ENCODE measurements around the gene GREB1L.

GREB1L gene

GRCh38 chr18:21496277-21496835, 254.3 kb downstream of the GREB1L start:
- no peak for DNase-seq

- no peak for DNase-seq
Observed at GRCh38 chr18:21499997-21500396, 258.0 kb downstream of the GREB1L start.

- DNase-seq, result no peak
Observed at GRCh38 chr18:21502661-21503060, 260.6 kb downstream of the GREB1L start.

- DNase-seq, result no peak
Observed at GRCh38 chr18:21507913-21508701, 266.1 kb downstream of the GREB1L start.

GRCh38 chr18:21509062-21509461, 267.0 kb downstream of the GREB1L start:
- DNase-seq, result no peak

- no peak for DNase-seq
Observed at GRCh38 chr18:21513292-21513691, 271.3 kb downstream of the GREB1L start.

GRCh38 chr18:21513741-21514140, 271.7 kb downstream of the GREB1L start:
- DNase-seq, result no peak

GRCh38 chr18:21522530-21522929, 280.5 kb downstream of the GREB1L start:
- DNase-seq, result no peak

- no peak for DNase-seq
Observed at GRCh38 chr18:21525916-21526315, 283.9 kb downstream of the GREB1L start.

- no peak for DNase-seq
Observed at GRCh38 chr18:21526463-21526862, 284.4 kb downstream of the GREB1L start.

GRCh38 chr18:21534327-21534726, 292.3 kb downstream of the GREB1L start:
- no peak for DNase-seq

- no peak for DNase-seq
Observed at GRCh38 chr18:21538230-21538629, 296.2 kb downstream of the GREB1L start.

GRCh38 chr18:21546423-21546822, 304.4 kb downstream of the GREB1L start:
- DNase-seq, result no peak

GRCh38 chr18:21548647-21549046, 306.6 kb downstream of the GREB1L start:
- no peak for DNase-seq

GRCh38 chr18:21550510-21550970, 308.5 kb downstream of the GREB1L start:
- no peak for DNase-seq

GRCh38 chr18:21557607-21558253, 315.7 kb downstream of the GREB1L start:
- DNase-seq, result no peak

GRCh38 chr18:21559195-21559594, 317.2 kb downstream of the GREB1L start:
- no peak for DNase-seq

- DNase-seq, result no peak
Observed at GRCh38 chr18:21571772-21572171, 329.7 kb downstream of the GREB1L start.

Measured in CD4-positive, alpha-beta T cell treated with Interleukin-4 for 1 hour (primary cell).